ENCODE results near the gene TSKU.
"Not testable (repeated sequence)": the region's sequence is repeated elsewhere in the genome, so short reads cannot be mapped to it uniquely, and the experiment has no call there.

The TSKU gene

DNA sequence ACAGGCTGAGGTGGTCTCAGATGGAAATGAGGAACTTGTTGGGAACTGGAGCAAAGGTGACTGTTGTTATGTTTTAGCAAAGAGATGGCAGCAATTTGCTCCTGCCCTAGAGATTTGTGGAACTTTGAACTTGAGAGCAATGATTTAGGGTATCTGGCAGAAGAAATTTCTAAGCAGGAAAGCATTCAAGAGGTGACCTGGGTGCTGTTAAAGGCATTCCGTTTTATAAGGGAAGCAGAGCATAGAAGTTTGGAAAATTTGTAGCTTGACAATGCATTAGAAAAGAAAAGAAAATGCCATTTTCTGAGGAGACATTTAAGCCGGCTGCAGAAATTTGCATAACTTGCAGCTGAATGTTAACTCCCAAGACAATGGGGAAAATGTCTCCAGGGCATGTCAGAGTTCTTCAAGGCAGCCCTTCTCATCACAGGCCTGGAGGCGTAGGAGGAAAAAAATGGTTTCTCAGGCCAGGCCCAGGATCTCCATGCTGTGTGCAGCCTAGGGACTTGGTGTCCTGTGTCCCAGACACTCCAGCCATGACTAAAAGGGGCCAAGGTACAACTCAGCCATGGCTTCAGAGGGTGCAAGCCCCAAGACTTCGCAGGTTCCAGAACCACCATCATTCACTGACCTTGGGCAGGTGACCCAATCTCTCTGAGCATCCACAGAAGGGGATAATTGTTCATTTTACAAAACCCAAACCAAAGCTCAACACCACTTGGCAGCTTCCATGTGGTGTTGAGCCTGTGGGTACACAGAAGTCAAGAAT lies 8.0 kb downstream of the TSKU start:
- not testable (repeated sequence) for DNase-seq

- no peak for DNase-seq
These were observed 8.7 kb downstream of the TSKU start for GRCh38 chr11:76791861-76792260.

- no peak for DNase-seq
These were observed 9.5 kb downstream of the TSKU start for GRCh38 chr11:76792505-76793264.

DNA sequence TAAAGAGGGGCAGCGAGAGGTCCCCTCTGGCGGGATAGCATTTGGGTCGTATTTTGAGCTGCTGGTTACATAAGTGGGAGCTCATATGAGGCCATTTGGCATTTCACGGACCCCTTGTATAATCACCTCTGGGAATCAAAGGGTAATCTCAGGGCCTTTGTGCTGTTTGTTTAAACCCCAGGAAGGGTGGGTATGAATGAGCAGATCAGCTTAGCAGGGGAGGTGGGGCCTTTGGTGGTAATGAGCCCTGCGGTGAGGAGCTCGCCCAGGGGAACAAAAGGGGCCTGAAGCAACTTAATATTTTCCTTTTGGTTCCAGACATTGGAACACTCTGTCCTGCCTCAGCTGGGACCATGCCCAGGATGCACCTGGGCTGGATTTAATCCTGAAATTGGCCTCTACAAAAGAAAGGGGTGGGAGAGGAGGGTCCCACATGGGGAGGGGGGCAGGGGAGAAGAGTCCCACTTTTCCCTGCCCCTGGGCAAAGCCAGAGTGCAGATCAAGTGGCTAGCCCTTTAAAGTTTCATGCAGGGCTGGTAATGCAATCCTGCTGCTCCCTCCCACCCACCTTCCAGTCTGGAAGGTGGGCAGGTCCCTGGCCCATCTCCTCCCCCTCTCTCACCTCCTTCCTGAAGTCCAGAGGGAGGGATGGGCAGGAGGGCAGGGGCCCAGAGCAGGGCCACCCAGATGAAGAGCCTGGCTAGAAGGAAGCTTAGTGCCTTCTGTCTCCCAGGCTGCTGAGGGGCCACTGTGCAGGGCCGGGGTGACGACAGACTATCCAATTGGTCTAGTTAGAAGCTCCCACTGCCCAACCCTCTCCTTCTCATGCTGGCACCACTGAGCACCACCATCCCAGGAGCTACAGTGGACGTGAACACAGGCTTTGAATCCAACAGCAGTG lies 10.5 kb downstream of the TSKU start:
- DNase-seq = no peak

- DNase-seq = no peak
These were observed 11.5 kb downstream of the TSKU start for GRCh38 chr11:76794371-76795289.

GRCh38 chr11:76795290-76795935 lies 12.3 kb downstream of the TSKU start:
- no peak for DNase-seq

- no peak for DNase-seq
These were observed 12.8 kb downstream of the TSKU start for GRCh38 chr11:76795936-76796441.

DNA sequence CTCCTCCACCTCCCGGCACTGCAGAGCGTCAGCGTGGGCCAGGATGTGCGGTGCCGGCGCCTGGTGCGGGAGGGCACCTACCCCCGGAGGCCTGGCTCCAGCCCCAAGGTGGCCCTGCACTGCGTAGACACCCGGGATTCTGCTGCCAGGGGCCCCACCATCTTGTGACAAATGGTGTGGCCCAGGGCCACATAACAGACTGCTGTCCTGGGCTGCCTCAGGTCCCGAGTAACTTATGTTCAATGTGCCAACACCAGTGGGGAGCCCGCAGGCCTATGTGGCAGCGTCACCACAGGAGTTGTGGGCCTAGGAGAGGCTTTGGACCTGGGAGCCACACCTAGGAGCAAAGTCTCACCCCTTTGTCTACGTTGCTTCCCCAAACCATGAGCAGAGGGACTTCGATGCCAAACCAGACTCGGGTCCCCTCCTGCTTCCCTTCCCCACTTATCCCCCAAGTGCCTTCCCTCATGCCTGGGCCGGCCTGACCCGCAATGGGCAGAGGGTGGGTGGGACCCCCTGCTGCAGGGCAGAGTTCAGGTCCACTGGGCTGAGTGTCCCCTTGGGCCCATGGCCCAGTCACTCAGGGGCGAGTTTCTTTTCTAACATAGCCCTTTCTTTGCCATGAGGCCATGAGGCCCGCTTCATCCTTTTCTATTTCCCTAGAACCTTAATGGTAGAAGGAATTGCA lies 13.5 kb downstream of the TSKU start:
- no peak for DNase-seq

- no peak for DNase-seq
These were observed 14.4 kb downstream of the TSKU start for GRCh38 chr11:76797341-76798201.

DNA sequence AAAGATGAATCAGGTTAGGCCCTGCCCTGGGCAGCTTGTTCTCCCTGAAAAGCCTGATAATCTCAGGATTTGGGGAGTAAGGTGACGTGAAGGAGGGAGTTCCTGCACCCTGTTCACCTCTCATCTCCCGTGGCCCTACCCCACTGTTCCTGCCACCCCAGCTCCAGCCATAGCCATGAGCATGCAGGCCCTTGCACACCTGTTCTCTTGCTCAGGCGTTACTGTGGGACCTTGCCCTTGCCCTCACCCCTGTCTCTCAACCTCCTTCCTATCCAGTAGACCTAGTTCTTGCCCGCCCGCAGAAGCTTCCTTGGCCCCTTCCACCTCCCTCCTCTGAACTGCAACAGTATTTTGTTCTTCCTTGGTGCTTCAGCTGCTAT lies 15.0 kb downstream of the TSKU start:
- no peak for DNase-seq

GRCh38 chr11:76798671-76799065 lies 15.5 kb downstream of the TSKU start:
- DNase-seq = no peak

- DNase-seq = no peak
These were observed 16.1 kb downstream of the TSKU start for GRCh38 chr11:76799066-76799804.

- no peak for DNase-seq
These were observed 17.5 kb downstream of the TSKU start for GRCh38 chr11:76800466-76801200.

- DNase-seq = no peak
These were observed 18.1 kb downstream of the TSKU start for GRCh38 chr11:76801225-76801624.

DNA sequence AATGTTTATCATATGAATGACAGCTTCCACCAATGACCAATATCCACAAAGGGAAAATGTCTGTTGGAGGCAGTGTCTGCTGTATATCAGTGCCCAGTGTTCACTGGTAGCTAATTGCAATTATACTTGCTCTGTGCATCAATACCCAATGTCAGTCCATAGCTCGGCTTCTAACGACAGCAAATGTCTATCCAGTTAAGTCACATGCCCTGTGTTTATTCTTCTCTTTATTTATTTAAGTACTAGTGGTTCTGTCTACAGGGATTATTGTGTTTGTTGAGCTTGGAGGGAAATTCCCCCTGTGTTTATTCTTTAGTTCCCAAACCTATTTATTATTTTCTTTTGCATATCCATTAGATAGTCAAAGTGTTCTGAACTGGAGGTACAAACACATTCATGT lies 18.6 kb downstream of the TSKU start:
- DNase-seq = no peak

DNA sequence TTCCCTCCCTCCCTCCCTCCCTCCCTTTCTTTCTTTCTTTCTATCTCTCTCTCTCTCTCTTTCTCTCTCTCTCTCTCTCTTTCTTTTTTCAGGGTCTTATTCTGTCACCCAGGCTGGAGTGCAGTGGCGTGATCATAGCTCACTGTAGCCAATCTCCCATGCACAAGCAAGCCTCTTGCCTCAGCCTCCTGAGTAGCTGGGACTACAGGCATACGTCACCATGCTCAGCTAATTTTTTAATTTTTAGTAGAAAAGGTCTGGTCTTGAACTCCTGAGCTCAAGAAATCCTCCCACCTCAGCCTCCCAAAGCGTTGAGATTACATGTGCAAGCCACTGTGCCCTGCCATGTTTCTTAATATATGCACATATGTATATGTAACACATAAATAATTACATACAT lies 19.0 kb downstream of the TSKU start:
- no peak for DNase-seq

DNA sequence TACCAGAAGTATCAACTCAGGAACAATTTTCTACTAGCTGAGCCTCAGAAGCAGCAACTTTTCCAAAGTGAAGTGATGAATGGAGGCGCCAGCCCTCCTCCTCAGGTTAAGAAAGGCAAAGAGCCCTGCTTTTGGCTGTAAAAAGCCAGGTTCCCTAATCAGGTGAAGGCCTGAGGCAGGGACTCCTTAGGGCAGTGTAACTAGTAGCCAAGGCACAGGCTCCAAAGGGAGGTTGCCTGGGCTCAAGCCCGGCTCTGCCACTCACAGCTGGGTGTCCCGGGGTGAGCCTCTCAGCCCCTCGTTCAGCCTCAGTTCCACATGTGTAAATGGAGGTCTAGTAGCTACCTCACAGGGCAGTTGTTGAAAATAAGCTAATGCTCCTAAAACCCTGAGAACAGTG lies 19.5 kb downstream of the TSKU start:
- no peak for DNase-seq

DNA sequence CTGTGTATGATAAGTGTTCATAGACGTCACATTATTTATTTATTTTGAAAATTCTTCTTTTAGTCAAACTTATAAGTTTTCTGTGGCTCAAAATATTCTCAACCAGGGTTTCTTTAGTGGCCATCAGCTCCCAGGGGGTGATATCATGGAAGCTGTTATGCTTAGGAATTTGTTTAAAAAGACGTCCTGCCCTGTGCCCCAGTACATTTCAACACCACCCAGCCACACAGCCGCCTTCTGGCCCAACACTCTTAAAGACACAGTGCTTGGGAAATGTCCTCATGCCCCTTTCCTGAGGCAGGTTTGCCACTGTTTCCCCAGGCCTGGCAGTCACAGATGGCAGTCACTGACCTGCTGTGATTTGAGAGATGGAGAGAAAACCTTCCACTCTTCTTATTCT lies 19.9 kb downstream of the TSKU start:
- DNase-seq = no peak

All from amniotic stem cell (primary cell).